Endothelial cell of umbilical vein (primary cell): Measurements from ENCODE around the gene LRCH1. TPM values are rescaled to one million over a fixed set of nuclear protein-coding genes. Genes with fewer than 3 reads are reported as not detected.

Experiments used
- BruUV-seq: library from RNA; stranded (reverse); fragments of 400-500 nt; replicated peaks from 2 replicates; lab custom pipeline; 2021; lab: Mats Ljungman, UMichigan
- CTCF ChIA-PET: fragments of 300-600, 350-600 bp; sonication (Branson Sonifier 250); formaldehyde crosslinking; loops from one replicate; lab custom pipeline; 2021; ENCODE audit warnings: antibody characterized with exemption, inconsistent platforms; lab: Charles Lee
- POLR2A ChIA-PET: fragments of 300-600, 350-600 bp; sonication (Branson Sonifier 250); formaldehyde crosslinking; loops from one replicate; lab custom pipeline; 2021; ENCODE audit warnings: antibody characterized with exemption, inconsistent platforms; lab: Charles Lee
- DNase-seq: peaks from one replicate; pipeline ENCODE4 v3.0.0-alpha.2; 2011; ENCODE audit warnings: low read depth, low spot score
- FAIRE-seq: peaks from 2 replicates; lab custom pipeline; 2011; peaks lifted over from hg19 to GRCh38; lab: Jason Lieb, UNC
- H2AFZ ChIP-seq: 2 replicates; pipeline ENCODE4 v1.6.0; 2012; ENCODE audit warnings: low read depth, low read length, control low read depth, inconsistent platforms
- H3K27ac ChIP-seq: 2 replicates; pipeline ENCODE4 v1.5.1; 2011; ENCODE audit warnings: low read depth, mild to moderate bottlenecking, control low read depth, low read length, moderate library complexity; ENCODE audit not compliant: insufficient read depth
- H3K27me3 ChIP-seq, 2 experiments: 2 replicates each; pipeline versions ENCODE4 v1.6.0 to v1.6.1; 2011; ENCODE audit warnings: low read length in 2 of 2, mixed read lengths in 1 of 2; ENCODE audit not compliant: control insufficient read depth in 2 of 2, insufficient read depth in 2 of 2
- H3K36me3 ChIP-seq, 2 experiments: 2 replicates in 1 of 2; 3 replicates in 1 of 2; pipeline ENCODE4 v1.5.1; 2011; ENCODE audit warnings: low read length in 2 of 2, mild to moderate bottlenecking in 1 of 2, moderate library complexity in 1 of 2; ENCODE audit not compliant: control insufficient read depth in 2 of 2, insufficient read depth in 2 of 2; ENCODE audit errors: extremely low read depth in 1 of 2
- H3K4me1 ChIP-seq: 3 replicates; pipeline ENCODE4 v1.5.1; 2011; ENCODE audit warnings: mild to moderate bottlenecking, low read length; ENCODE audit not compliant: control insufficient read depth, insufficient read depth; ENCODE audit errors: extremely low read depth
- H3K4me2 ChIP-seq: 2 replicates; pipeline ENCODE4 v1.6.1; 2011; ENCODE audit warnings: low read length, control low read depth, mixed read lengths; ENCODE audit not compliant: insufficient read depth
- H3K4me3 ChIP-seq, 3 experiments: fragments of 200-600 bp in 1 of 3; sonication (generic), shearing (Covaris generic) in 1 of 3; replicated peaks in 1 of 3; 2 replicates each; pipeline ENCODE4 v1.5.1; 2011 to 2016; ENCODE audit warnings: control low read depth in 3 of 3, low read length in 3 of 3, mild to moderate bottlenecking in 2 of 3, inconsistent platforms in 1 of 3, low read depth in 1 of 3, moderate library complexity in 1 of 3; ENCODE audit not compliant: insufficient read depth in 1 of 3
- H3K79me2 ChIP-seq: 2 replicates; pipeline ENCODE4 v1.6.0; 2012; ENCODE audit warnings: low read length, inconsistent platforms; ENCODE audit not compliant: control insufficient read depth, insufficient read depth
- H3K9ac ChIP-seq: replicated peaks from 2 replicates; pipeline ENCODE3; 2011; ENCODE audit warnings: low read length, control low read depth; ENCODE audit not compliant: insufficient read depth; ENCODE audit errors: extremely low read depth
- H3K9me1 ChIP-seq: replicated peaks from 3 replicates; pipeline ENCODE4 v1.6.0; 2011; ENCODE audit warnings: mild to moderate bottlenecking, low read length; ENCODE audit not compliant: control insufficient read depth, insufficient read depth; ENCODE audit errors: extremely low read depth
- H3K9me3 ChIP-seq: replicated peaks from 2 replicates; pipeline ENCODE4 v1.5.1; 2012; ENCODE audit warnings: low read length, inconsistent platforms; ENCODE audit not compliant: control insufficient read depth, insufficient read depth
- H4K20me1 ChIP-seq: replicated peaks from 2 replicates; pipeline ENCODE3; 2011; ENCODE audit warnings: mild to moderate bottlenecking, low read length; ENCODE audit not compliant: control insufficient read depth, insufficient read depth; ENCODE audit errors: extremely low read depth
- EZH2 ChIP-seq: IDR thresholded peaks from 2 replicates; pipeline ENCODE4 v1.6.1; 2012; ENCODE audit warnings: borderline replicate concordance, low read depth, mild to moderate bottlenecking, moderate library complexity, low read length, inconsistent platforms; ENCODE audit not compliant: severe bottlenecking
- FOS ChIP-seq: IDR thresholded peaks from 2 replicates; pipeline ENCODE4 v1.6.1; 2011; ENCODE audit warnings: mild to moderate bottlenecking, low read length, moderate library complexity, borderline replicate concordance; ENCODE audit not compliant: insufficient read depth
- GATA2 ChIP-seq: IDR thresholded peaks from 2 replicates; pipeline ENCODE4 v1.7.0; 2011; ENCODE audit warnings: low read depth, mild to moderate bottlenecking, moderate library complexity, mixed read lengths, low read length; ENCODE audit not compliant: insufficient read length, insufficient read depth
- JUN ChIP-seq: IDR thresholded peaks from 2 replicates; pipeline ENCODE4 v1.6.1; 2011; ENCODE audit warnings: borderline replicate concordance, low read depth; ENCODE audit not compliant: insufficient read length, insufficient read depth
- MAX ChIP-seq: IDR thresholded peaks from 2 replicates; pipeline ENCODE4 v1.6.1; 2011; ENCODE audit not compliant: insufficient read depth, insufficient read length
- MYC ChIP-seq: IDR thresholded peaks from one replicate; pipeline ENCODE4 v1.6.1; 2011; ENCODE audit warnings: mild to moderate bottlenecking, low read depth, low read length
- POLR2A ChIP-seq: IDR thresholded peaks from 2 replicates; pipeline ENCODE4 v1.6.1; 2012; ENCODE audit warnings: low read depth, mild to moderate bottlenecking, control low read depth, low read length
- POLR2AphosphoS5 ChIP-seq: IDR thresholded peaks from 2 replicates; pipeline ENCODE4 v1.6.1; 2012; ENCODE audit warnings: low read depth, mild to moderate bottlenecking, control low read depth, low read length, moderate library complexity; ENCODE audit not compliant: insufficient read depth
- dilution Hi-C: fragments of 300-500 bp; cut with MboI; formaldehyde crosslinking; loops from one replicate; pipeline ENCODE4 v1.15.0; 2019; ENCODE audit warnings: low sequenced_read_pairs; ENCODE audit not compliant: extremely low pct_ligation_motif_present
- intact Hi-C: fragments of 100-400 bp; cut with micrococcal nuclease; formaldehyde crosslinking; loops from one replicate; pipeline ENCODE4 v1.10.0; 2022
- polyA plus RNA-seq, 4 experiments: library from polyadenylated mRNA; depleted of rRNA in 3 of 4; stranded (reverse) in 3 of 4; unstranded in 1 of 4; fragments of >200 nt; gene quantifications; 2 replicates each; pipeline versions ENCODE4 v1.2.1 to v1.2.3, GENCODE V29; 2011 to 2012; ENCODE audit warnings: missing spikeins in 1 of 4
- total RNA-seq: library from RNA; stranded (reverse); gene quantifications from 2 replicates; pipeline ENCODE4 v1.2.3, GENCODE V29; 2021
- TF ChIP-seq, protein P1 (sequence below), 2 donors: IDR thresholded peaks; 1 replicate in 1 of 2; 2 replicates in 1 of 2; pipeline ENCODE4 v1.5.1; 2011; ENCODE audit warnings: low read length in 2 of 2, mild to moderate bottlenecking in 2 of 2, moderate library complexity in 2 of 2, control low read depth in 1 of 2, inconsistent platforms in 1 of 2, low read depth in 1 of 2; ENCODE audit not compliant: insufficient read depth in 1 of 2; ENCODE audit errors: extremely low read depth in 1 of 2

LRCH1 gene
- total and polyA plus RNA-seq, 2 donors (not counting 3 experiments of a cell fraction or from before 2014, with no cell fraction given), result 5.4 to 16.5 TPM

DNA sequence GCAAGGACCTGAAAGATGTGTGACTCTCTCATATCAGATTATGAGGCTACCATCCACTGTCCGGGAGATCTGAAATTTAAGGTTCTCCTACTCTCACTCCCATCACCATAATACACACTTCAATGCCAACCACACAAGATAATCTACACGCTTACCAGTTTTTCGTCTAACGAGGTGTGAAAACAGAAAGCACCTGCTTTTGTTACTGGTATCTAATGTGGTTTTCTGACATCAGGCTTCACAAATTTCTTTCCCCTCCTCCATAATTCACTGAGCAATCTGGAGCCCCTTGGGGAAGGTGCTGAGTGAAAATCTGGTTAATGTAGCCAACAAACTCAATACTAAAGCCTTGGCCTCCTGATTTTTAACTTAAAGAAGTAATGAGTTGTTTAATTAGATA, 10.1 kb upstream of the LRCH1 start:
- H2AFZ ChIP-seq, result no peak overlapping the region
- no peaks in the 10 kb centered on the region for H3K79me2 ChIP-seq
- ChIA-PET CTCF (interaction anchor here (1.3 to 1.9 kb wide), 2 partner anchors 178 kb away, joined by 3 to 7 read pairs; no protein-coding TSS in a partner anchor), POLR2A (no interaction called here)
- peaks cover 15 to 43% of the 10 kb centered on the region in 2 experiments for H3K27me3 ChIP-seq
- no TSS peak for BruUV-seq
- no peaks in the 10 kb centered on the region for H3K9me1 ChIP-seq
- H3K36me3 ChIP-seq, result no peaks in the 10 kb centered on the region
- H3K9me3 ChIP-seq, result no peaks in the 10 kb centered on the region
- dilution Hi-C loops (no loop called here), intact Hi-C loops (no loop called here)
- TF ChIP-seq JUN, result no peak
- no peak for TF ChIP-seq MYC
- no peak for TF ChIP-seq GATA2
- TF ChIP-seq MAX, result no peak
- TF ChIP-seq POLR2AphosphoS5, result no peak
- TF ChIP-seq, protein P1, sequence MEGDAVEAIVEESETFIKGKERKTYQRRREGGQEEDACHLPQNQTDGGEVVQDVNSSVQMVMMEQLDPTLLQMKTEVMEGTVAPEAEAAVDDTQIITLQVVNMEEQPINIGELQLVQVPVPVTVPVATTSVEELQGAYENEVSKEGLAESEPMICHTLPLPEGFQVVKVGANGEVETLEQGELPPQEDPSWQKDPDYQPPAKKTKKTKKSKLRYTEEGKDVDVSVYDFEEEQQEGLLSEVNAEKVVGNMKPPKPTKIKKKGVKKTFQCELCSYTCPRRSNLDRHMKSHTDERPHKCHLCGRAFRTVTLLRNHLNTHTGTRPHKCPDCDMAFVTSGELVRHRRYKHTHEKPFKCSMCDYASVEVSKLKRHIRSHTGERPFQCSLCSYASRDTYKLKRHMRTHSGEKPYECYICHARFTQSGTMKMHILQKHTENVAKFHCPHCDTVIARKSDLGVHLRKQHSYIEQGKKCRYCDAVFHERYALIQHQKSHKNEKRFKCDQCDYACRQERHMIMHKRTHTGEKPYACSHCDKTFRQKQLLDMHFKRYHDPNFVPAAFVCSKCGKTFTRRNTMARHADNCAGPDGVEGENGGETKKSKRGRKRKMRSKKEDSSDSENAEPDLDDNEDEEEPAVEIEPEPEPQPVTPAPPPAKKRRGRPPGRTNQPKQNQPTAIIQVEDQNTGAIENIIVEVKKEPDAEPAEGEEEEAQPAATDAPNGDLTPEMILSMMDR (IDR thresholded peaks at IDR 0.05; ENCODE audit: extremely low read depth in 1 of 2, insufficient read depth in 1 of 2, low read depth in 1 of 2, low read length in 2 of 2), result no peak
- no peak for TF ChIP-seq FOS
- TF ChIP-seq EZH2, result no peak
- no peak for TF ChIP-seq POLR2A
- FAIRE-seq (no peak), DNase-seq (no peak)
- no peaks in the 10 kb centered on the region for H4K20me1 ChIP-seq
- no peak overlapping the region for H3K9ac ChIP-seq
- H3K4me1 ChIP-seq, result no peaks in the 10 kb centered on the region
- no peak overlapping the region for H3K4me2 ChIP-seq
- no peak overlapping the region for H3K27ac ChIP-seq
- H3K4me3 ChIP-seq, result no peak overlapping the region
